Measurements from ENCODE around the gene FBXO36. TPM values are rescaled to one million over a fixed set of nuclear protein-coding genes. Genes with fewer than 3 reads are reported as not detected.

Gene FBXO36
- total RNA-seq, 1 donor from 2014 or later: 3.6 TPM

- Mint-ChIP-seq H3K27me3 (ENCODE audit: unreplicated experiment) (peaks cover 3% of the 10 kb centered on the region), H3K27ac (ENCODE audit: unreplicated experiment) (peak overlapping the region; percentile 34), H3K4me1 (ENCODE audit: unreplicated experiment) (peaks cover 12% of the 10 kb centered on the region), H3K36me3 (ENCODE audit: low read depth, unreplicated experiment) (no peaks in the 10 kb centered on the region), H3K4me3 (ENCODE audit: unreplicated experiment) (no peak overlapping the region), H3K9me3 (ENCODE audit: unreplicated experiment) (no peaks in the 10 kb centered on the region)
- TF ChIP-seq CTCF (IDR thresholded peaks at IDR 0.05; ENCODE audit: unreplicated experiment): no peak
- peak; percentile 17 for DNase-seq (ENCODE audit: low spot score)
These were observed 75.3 kb downstream of the FBXO36 start for GRCh38 chr2:229997565-229997964.

- Mint-ChIP-seq H3K4me3 (ENCODE audit: unreplicated experiment) (no peak overlapping the region), H3K9me3 (ENCODE audit: unreplicated experiment) (no peaks in the 10 kb centered on the region), H3K4me1 (ENCODE audit: unreplicated experiment) (peaks cover 8% of the 10 kb centered on the region), H3K36me3 (ENCODE audit: low read depth, unreplicated experiment) (no peaks in the 10 kb centered on the region), H3K27ac (ENCODE audit: unreplicated experiment) (no peak overlapping the region), H3K27me3 (ENCODE audit: unreplicated experiment) (peaks cover 3% of the 10 kb centered on the region)
- no peak for DNase-seq (ENCODE audit: low spot score)
- TF ChIP-seq CTCF (IDR thresholded peaks at IDR 0.05; ENCODE audit: unreplicated experiment): no peak
These were observed 78.0 kb downstream of the FBXO36 start for GRCh38 chr2:230000118-230000841.

- Mint-ChIP-seq H3K36me3 (ENCODE audit: low read depth, unreplicated experiment) (no peaks in the 10 kb centered on the region), H3K27me3 (ENCODE audit: unreplicated experiment) (no peaks in the 10 kb centered on the region), H3K4me3 (ENCODE audit: unreplicated experiment) (no peak overlapping the region), H3K4me1 (ENCODE audit: unreplicated experiment) (peaks cover 2% of the 10 kb centered on the region), H3K9me3 (ENCODE audit: unreplicated experiment) (no peaks in the 10 kb centered on the region), H3K27ac (ENCODE audit: unreplicated experiment) (peak overlapping the region; percentile 21)
- peak; percentile 95 for TF ChIP-seq CTCF (IDR thresholded peaks at IDR 0.05; ENCODE audit: unreplicated experiment)
- peak; percentile 81 for DNase-seq (ENCODE audit: low spot score)
These were observed 85.8 kb downstream of the FBXO36 start for GRCh38 chr2:230007931-230008707.

GRCh38 chr2:230008708-230009066 is 86.4 kb downstream of the FBXO36 start:
- Mint-ChIP-seq H3K4me1 (ENCODE audit: unreplicated experiment) (peaks cover 2% of the 10 kb centered on the region), H3K36me3 (ENCODE audit: low read depth, unreplicated experiment) (no peaks in the 10 kb centered on the region), H3K9me3 (ENCODE audit: unreplicated experiment) (no peaks in the 10 kb centered on the region), H3K27me3 (ENCODE audit: unreplicated experiment) (no peaks in the 10 kb centered on the region), H3K4me3 (ENCODE audit: unreplicated experiment) (no peak overlapping the region), H3K27ac (ENCODE audit: unreplicated experiment) (no peak overlapping the region)
- TF ChIP-seq CTCF (IDR thresholded peaks at IDR 0.05; ENCODE audit: unreplicated experiment): no peak
- DNase-seq (ENCODE audit: low spot score): no peak

GRCh38 chr2:230010501-230010900 is 88.2 kb downstream of the FBXO36 start:
- H3K9me3 Mint-ChIP-seq (ENCODE audit: unreplicated experiment): no peaks in the 10 kb centered on the region
- TF ChIP-seq CTCF (IDR thresholded peaks at IDR 0.05; ENCODE audit: unreplicated experiment): no peak

More at GRCh38 chr2:230010501-230010900, 88.2 kb downstream of the FBXO36 start:
- Mint-ChIP-seq H3K36me3 (ENCODE audit: low read depth, unreplicated experiment) (no peaks in the 10 kb centered on the region), H3K4me1 (ENCODE audit: unreplicated experiment) (peaks cover 2% of the 10 kb centered on the region), H3K27me3 (ENCODE audit: unreplicated experiment) (no peaks in the 10 kb centered on the region), H3K27ac (ENCODE audit: unreplicated experiment) (no peak overlapping the region), H3K4me3 (ENCODE audit: unreplicated experiment) (no peak overlapping the region)
- DNase-seq (ENCODE audit: low spot score): no peak
